SK-N-SH treated with all-trans-retinoic acid at 6 μM for 48 hours (cell line): Measurements from ENCODE around the gene CPT1B.

ENCODE experiments used
- ARNTL ChIP-seq: fragments of 450-650 bp; formaldehyde crosslinking; IDR thresholded peaks from 2 replicates; pipeline ENCODE4 v1.5.0; 2020; ENCODE audit warnings: low read depth, mild to moderate bottlenecking, moderate library complexity, borderline replicate concordance
- ISL1 ChIP-seq: fragments of 250-450 bp; sonication (Bioruptor Pico); IDR thresholded peaks from 2 replicates; pipeline ENCODE4 v2.1.2; 2022; ENCODE audit warnings: mild to moderate bottlenecking, moderate library complexity
- RARB ChIP-seq: fragments of 250-450 bp; sonication (Bioruptor Pico); IDR thresholded peaks from 2 replicates; pipeline ENCODE4 v1.8.0; 2021; ENCODE audit warnings: mild to moderate bottlenecking, moderate library complexity
- ZFP3 ChIP-seq: fragments of 250-450 bp; sonication (Bioruptor Pico); IDR thresholded peaks from 2 replicates; pipeline ENCODE4 v1.5.0; 2020; ENCODE audit warnings: mild to moderate bottlenecking, moderate library complexity
- ZNF70 ChIP-seq: fragments of 450-650 bp; formaldehyde crosslinking; IDR thresholded peaks from 2 replicates; pipeline ENCODE4 v1.5.0; 2020; ENCODE audit warnings: mild to moderate bottlenecking, moderate library complexity
- TF ChIP-seq, protein P1 (sequence below): fragments of 250-450 bp; sonication (Bioruptor Pico); IDR thresholded peaks from 2 replicates; pipeline ENCODE4 v1.5.1; 2020; ENCODE audit warnings: low read depth, mild to moderate bottlenecking, moderate library complexity
- TF ChIP-seq, protein P2 (sequence below): fragments of 250-450 bp; sonication (Bioruptor Pico); IDR thresholded peaks from 2 replicates; pipeline ENCODE4 v1.8.0; 2021; ENCODE audit warnings: low read depth, mild to moderate bottlenecking, moderate library complexity, borderline replicate concordance

GRCh38 chr22:50573491-50574382, 4.5 kb downstream of the CPT1B start:
- TF ChIP-seq ZNF70 (CRISPR knock-in tag) (no peak), ISL1 (CRISPR knock-in tag) (no peak), ZFP3 (no peak), RARB (no peak), ARNTL (CRISPR knock-in tag) (no peak)
- TF ChIP-seq, protein P1, sequence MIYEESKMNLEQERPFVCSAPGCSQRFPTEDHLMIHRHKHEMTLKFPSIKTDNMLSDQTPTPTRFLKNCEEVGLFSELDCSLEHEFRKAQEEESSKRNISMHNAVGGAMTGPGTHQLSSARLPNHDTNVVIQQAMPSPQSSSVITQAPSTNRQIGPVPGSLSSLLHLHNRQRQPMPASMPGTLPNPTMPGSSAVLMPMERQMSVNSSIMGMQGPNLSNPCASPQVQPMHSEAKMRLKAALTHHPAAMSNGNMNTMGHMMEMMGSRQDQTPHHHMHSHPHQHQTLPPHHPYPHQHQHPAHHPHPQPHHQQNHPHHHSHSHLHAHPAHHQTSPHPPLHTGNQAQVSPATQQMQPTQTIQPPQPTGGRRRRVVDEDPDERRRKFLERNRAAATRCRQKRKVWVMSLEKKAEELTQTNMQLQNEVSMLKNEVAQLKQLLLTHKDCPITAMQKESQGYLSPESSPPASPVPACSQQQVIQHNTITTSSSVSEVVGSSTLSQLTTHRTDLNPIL (CRISPR knock-in tag), result no peak
- TF ChIP-seq, protein P2, sequence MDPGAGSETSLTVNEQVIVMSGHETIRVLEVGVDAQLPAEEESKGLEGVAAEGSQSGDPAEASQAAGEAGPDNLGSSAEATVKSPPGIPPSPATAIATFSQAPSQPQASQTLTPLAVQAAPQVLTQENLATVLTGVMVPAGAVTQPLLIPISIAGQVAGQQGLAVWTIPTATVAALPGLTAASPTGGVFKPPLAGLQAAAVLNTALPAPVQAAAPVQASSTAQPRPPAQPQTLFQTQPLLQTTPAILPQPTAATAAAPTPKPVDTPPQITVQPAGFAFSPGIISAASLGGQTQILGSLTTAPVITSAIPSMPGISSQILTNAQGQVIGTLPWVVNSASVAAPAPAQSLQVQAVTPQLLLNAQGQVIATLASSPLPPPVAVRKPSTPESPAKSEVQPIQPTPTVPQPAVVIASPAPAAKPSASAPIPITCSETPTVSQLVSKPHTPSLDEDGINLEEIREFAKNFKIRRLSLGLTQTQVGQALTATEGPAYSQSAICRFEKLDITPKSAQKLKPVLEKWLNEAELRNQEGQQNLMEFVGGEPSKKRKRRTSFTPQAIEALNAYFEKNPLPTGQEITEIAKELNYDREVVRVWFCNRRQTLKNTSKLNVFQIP, result no peak
